Measurements from ENCODE around the gene IQCH.

Gene IQCH

GRCh38 chr15:67370206-67370954, 115.8 kb downstream of the IQCH start:
- Histone ChIP-seq H3K4me1 (ENCODE audit: control insufficient read depth, insufficient read depth, low read length) (no peaks in the 10 kb centered on the region), H3K27me3 (ENCODE audit: control insufficient read depth, insufficient read depth, low read length) (no peaks in the 10 kb centered on the region), H3K9me3 (ENCODE audit: control insufficient read depth, low read length) (no peaks in the 10 kb centered on the region), H3K4me3 (ENCODE audit: low read length) (no peak overlapping the region), H3K36me3 (ENCODE audit: control insufficient read depth, insufficient read depth, low read length) (no peaks in the 10 kb centered on the region), H3K9ac (ENCODE audit: low read length) (no peak overlapping the region)

- no peaks in the 10 kb centered on the region for H3K4me1 ChIP-seq (ENCODE audit: control insufficient read depth, insufficient read depth, low read length)
- H3K4me3 ChIP-seq (ENCODE audit: low read length), result no peak overlapping the region
- H3K36me3 ChIP-seq (ENCODE audit: control insufficient read depth, insufficient read depth, low read length), result no peaks in the 10 kb centered on the region
- no peaks in the 10 kb centered on the region for H3K27me3 ChIP-seq (ENCODE audit: control insufficient read depth, insufficient read depth, low read length)
- H3K9ac ChIP-seq (ENCODE audit: low read length), result no peak overlapping the region
- no peaks in the 10 kb centered on the region for H3K9me3 ChIP-seq (ENCODE audit: control insufficient read depth, low read length)
Measured at GRCh38 chr15:67372543-67372942, 118.0 kb downstream of the IQCH start.

- Histone ChIP-seq H3K9ac (ENCODE audit: low read length) (no peak overlapping the region), H3K9me3 (ENCODE audit: control insufficient read depth, low read length) (no peaks in the 10 kb centered on the region), H3K27me3 (ENCODE audit: control insufficient read depth, insufficient read depth, low read length) (no peaks in the 10 kb centered on the region), H3K36me3 (ENCODE audit: control insufficient read depth, insufficient read depth, low read length) (no peaks in the 10 kb centered on the region), H3K4me1 (ENCODE audit: control insufficient read depth, insufficient read depth, low read length) (no peaks in the 10 kb centered on the region), H3K4me3 (ENCODE audit: low read length) (no peak overlapping the region)
Measured at GRCh38 chr15:67372986-67373675, 118.5 kb downstream of the IQCH start.

GRCh38 chr15:67373971-67374370, 119.4 kb downstream of the IQCH start:
- no peaks in the 10 kb centered on the region for H3K9me3 ChIP-seq (ENCODE audit: control insufficient read depth, low read length)

GRCh38 chr15:67379530-67379929, 124.9 kb downstream of the IQCH start:
- H3K9ac ChIP-seq (ENCODE audit: low read length), result no peak overlapping the region

More at GRCh38 chr15:67373971-67374370, 119.4 kb downstream of the IQCH start:
- no peaks in the 10 kb centered on the region for H3K27me3 ChIP-seq (ENCODE audit: control insufficient read depth, insufficient read depth, low read length)
- H3K4me3 ChIP-seq (ENCODE audit: low read length), result no peak overlapping the region
- no peak overlapping the region for H3K9ac ChIP-seq (ENCODE audit: low read length)
- no peaks in the 10 kb centered on the region for H3K36me3 ChIP-seq (ENCODE audit: control insufficient read depth, insufficient read depth, low read length)
- H3K4me1 ChIP-seq (ENCODE audit: control insufficient read depth, insufficient read depth, low read length), result no peaks in the 10 kb centered on the region

GRCh38 chr15:67380921-67381320, 126.3 kb downstream of the IQCH start:
- Histone ChIP-seq H3K4me1 (ENCODE audit: control insufficient read depth, insufficient read depth, low read length) (no peaks in the 10 kb centered on the region), H3K4me3 (ENCODE audit: low read length) (no peak overlapping the region), H3K9me3 (ENCODE audit: control insufficient read depth, low read length) (no peaks in the 10 kb centered on the region), H3K36me3 (ENCODE audit: control insufficient read depth, insufficient read depth, low read length) (no peaks in the 10 kb centered on the region), H3K27me3 (ENCODE audit: control insufficient read depth, insufficient read depth, low read length) (no peaks in the 10 kb centered on the region), H3K9ac (ENCODE audit: low read length) (no peak overlapping the region)

More at GRCh38 chr15:67379530-67379929, 124.9 kb downstream of the IQCH start:
- Histone ChIP-seq H3K9me3 (ENCODE audit: control insufficient read depth, low read length) (no peaks in the 10 kb centered on the region), H3K4me1 (ENCODE audit: control insufficient read depth, insufficient read depth, low read length) (no peaks in the 10 kb centered on the region), H3K4me3 (ENCODE audit: low read length) (no peak overlapping the region), H3K36me3 (ENCODE audit: control insufficient read depth, insufficient read depth, low read length) (no peaks in the 10 kb centered on the region), H3K27me3 (ENCODE audit: control insufficient read depth, insufficient read depth, low read length) (no peaks in the 10 kb centered on the region)

GRCh38 chr15:67381416-67382045, 126.9 kb downstream of the IQCH start:
- Histone ChIP-seq H3K4me1 (ENCODE audit: control insufficient read depth, insufficient read depth, low read length) (no peaks in the 10 kb centered on the region), H3K4me3 (ENCODE audit: low read length) (no peak overlapping the region), H3K9me3 (ENCODE audit: control insufficient read depth, low read length) (no peaks in the 10 kb centered on the region), H3K27me3 (ENCODE audit: control insufficient read depth, insufficient read depth, low read length) (no peaks in the 10 kb centered on the region), H3K36me3 (ENCODE audit: control insufficient read depth, insufficient read depth, low read length) (no peaks in the 10 kb centered on the region), H3K9ac (ENCODE audit: low read length) (no peak overlapping the region)

GRCh38 chr15:67382723-67383122, 128.1 kb downstream of the IQCH start:
- no peaks in the 10 kb centered on the region for H3K36me3 ChIP-seq (ENCODE audit: control insufficient read depth, insufficient read depth, low read length)
- H3K4me3 ChIP-seq (ENCODE audit: low read length), result no peak overlapping the region
- no peak overlapping the region for H3K9ac ChIP-seq (ENCODE audit: low read length)
- H3K27me3 ChIP-seq (ENCODE audit: control insufficient read depth, insufficient read depth, low read length), result no peaks in the 10 kb centered on the region
- H3K9me3 ChIP-seq (ENCODE audit: control insufficient read depth, low read length), result no peaks in the 10 kb centered on the region
- H3K4me1 ChIP-seq (ENCODE audit: control insufficient read depth, insufficient read depth, low read length), result no peaks in the 10 kb centered on the region

- no peak overlapping the region for H3K9ac ChIP-seq (ENCODE audit: low read length)
- no peak overlapping the region for H3K4me3 ChIP-seq (ENCODE audit: low read length)
- H3K27me3 ChIP-seq (ENCODE audit: control insufficient read depth, insufficient read depth, low read length), result no peaks in the 10 kb centered on the region
- no peaks in the 10 kb centered on the region for H3K4me1 ChIP-seq (ENCODE audit: control insufficient read depth, insufficient read depth, low read length)
- no peaks in the 10 kb centered on the region for H3K36me3 ChIP-seq (ENCODE audit: control insufficient read depth, insufficient read depth, low read length)
- H3K9me3 ChIP-seq (ENCODE audit: control insufficient read depth, low read length), result no peaks in the 10 kb centered on the region
Measured at GRCh38 chr15:67383899-67384298, 129.3 kb downstream of the IQCH start.

GRCh38 chr15:67384761-67385160, 130.2 kb downstream of the IQCH start:
- no peaks in the 10 kb centered on the region for H3K4me1 ChIP-seq (ENCODE audit: control insufficient read depth, insufficient read depth, low read length)
- H3K4me3 ChIP-seq (ENCODE audit: low read length), result no peak overlapping the region
- no peaks in the 10 kb centered on the region for H3K27me3 ChIP-seq (ENCODE audit: control insufficient read depth, insufficient read depth, low read length)
- no peak overlapping the region for H3K9ac ChIP-seq (ENCODE audit: low read length)
- no peaks in the 10 kb centered on the region for H3K9me3 ChIP-seq (ENCODE audit: control insufficient read depth, low read length)
- no peaks in the 10 kb centered on the region for H3K36me3 ChIP-seq (ENCODE audit: control insufficient read depth, insufficient read depth, low read length)

GRCh38 chr15:67385971-67386370, 131.4 kb downstream of the IQCH start:
- Histone ChIP-seq H3K9me3 (ENCODE audit: control insufficient read depth, low read length) (no peaks in the 10 kb centered on the region), H3K4me1 (ENCODE audit: control insufficient read depth, insufficient read depth, low read length) (no peaks in the 10 kb centered on the region), H3K4me3 (ENCODE audit: low read length) (no peak overlapping the region), H3K36me3 (ENCODE audit: control insufficient read depth, insufficient read depth, low read length) (no peaks in the 10 kb centered on the region), H3K9ac (ENCODE audit: low read length) (no peak overlapping the region), H3K27me3 (ENCODE audit: control insufficient read depth, insufficient read depth, low read length) (no peaks in the 10 kb centered on the region)

GRCh38 chr15:67386947-67387346, 132.4 kb downstream of the IQCH start:
- Histone ChIP-seq H3K4me1 (ENCODE audit: control insufficient read depth, insufficient read depth, low read length) (no peaks in the 10 kb centered on the region), H3K4me3 (ENCODE audit: low read length) (no peak overlapping the region)

More at GRCh38 chr15:67386947-67387346, 132.4 kb downstream of the IQCH start:
- no peak overlapping the region for H3K9ac ChIP-seq (ENCODE audit: low read length)
- no peaks in the 10 kb centered on the region for H3K36me3 ChIP-seq (ENCODE audit: control insufficient read depth, insufficient read depth, low read length)
- H3K27me3 ChIP-seq (ENCODE audit: control insufficient read depth, insufficient read depth, low read length), result no peaks in the 10 kb centered on the region
- no peaks in the 10 kb centered on the region for H3K9me3 ChIP-seq (ENCODE audit: control insufficient read depth, low read length)

All from mucosa of stomach (tissue), 1 donor.